Measurements from ENCODE around the gene CLCN3.

CLCN3 gene

DNA sequence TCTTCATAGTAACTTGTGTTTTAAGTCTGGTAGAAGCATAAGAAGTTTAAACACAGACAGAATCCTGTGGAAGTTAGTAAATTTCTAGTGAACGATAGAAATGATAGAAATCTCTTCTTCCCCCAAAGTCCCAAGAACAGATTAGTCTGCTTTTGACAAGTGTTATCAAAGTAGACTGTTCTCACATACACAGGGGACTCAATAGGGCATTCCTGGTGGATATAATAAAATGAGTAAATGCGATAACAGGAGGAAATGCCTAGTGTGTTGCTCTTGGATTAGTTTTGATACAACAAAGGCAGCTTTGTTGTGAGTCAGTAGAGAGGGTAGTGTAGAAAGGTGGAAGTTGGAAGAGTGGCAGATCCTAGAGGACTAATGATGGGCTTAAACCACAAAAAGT lies 43.5 kb downstream of the CLCN3 start:
- Histone ChIP-seq H3K9me2 (ENCODE audit: low read depth, low read length) (no peaks in the 10 kb centered on the region), H3K79me2 (ENCODE audit: insufficient read depth, low read length) (peaks cover 26% of the 10 kb centered on the region), H3K9ac (ENCODE audit: low read length) (no peak overlapping the region), H3K9me3 (ENCODE audit: low read length) (no peaks in the 10 kb centered on the region; the same call in 1 of the 2 replicates), H3K4me1 (ENCODE audit: insufficient read depth, low read length, severe bottlenecking) (peaks cover 20% of the 10 kb centered on the region), H3K27me3 (ENCODE audit: insufficient read depth, low read length) (no peaks in the 10 kb centered on the region), H3K4me3 (ENCODE audit: low read depth, low read length, poor library complexity, severe bottlenecking) (no peak overlapping the region), H2AFZ (ENCODE audit: low read length) (no peak overlapping the region), H4K20me1 (ENCODE audit: insufficient read depth, low read length) (no peaks in the 10 kb centered on the region), H3K27ac (ENCODE audit: low read depth, low read length, poor library complexity, severe bottlenecking) (no peak overlapping the region), H3K4me2 (ENCODE audit: low read length) (no peak overlapping the region), H3F3A (ENCODE audit: insufficient read depth, low read length) (no peaks in the 10 kb centered on the region), H3K36me3 (ENCODE audit: insufficient read depth, low read length) (peaks cover 27% of the 10 kb centered on the region)
- no peak for TF ChIP-seq EZH2 (IDR thresholded peaks at IDR 0.05; ENCODE audit: borderline replicate concordance, low read length)
- TF ChIP-seq, protein P1, sequence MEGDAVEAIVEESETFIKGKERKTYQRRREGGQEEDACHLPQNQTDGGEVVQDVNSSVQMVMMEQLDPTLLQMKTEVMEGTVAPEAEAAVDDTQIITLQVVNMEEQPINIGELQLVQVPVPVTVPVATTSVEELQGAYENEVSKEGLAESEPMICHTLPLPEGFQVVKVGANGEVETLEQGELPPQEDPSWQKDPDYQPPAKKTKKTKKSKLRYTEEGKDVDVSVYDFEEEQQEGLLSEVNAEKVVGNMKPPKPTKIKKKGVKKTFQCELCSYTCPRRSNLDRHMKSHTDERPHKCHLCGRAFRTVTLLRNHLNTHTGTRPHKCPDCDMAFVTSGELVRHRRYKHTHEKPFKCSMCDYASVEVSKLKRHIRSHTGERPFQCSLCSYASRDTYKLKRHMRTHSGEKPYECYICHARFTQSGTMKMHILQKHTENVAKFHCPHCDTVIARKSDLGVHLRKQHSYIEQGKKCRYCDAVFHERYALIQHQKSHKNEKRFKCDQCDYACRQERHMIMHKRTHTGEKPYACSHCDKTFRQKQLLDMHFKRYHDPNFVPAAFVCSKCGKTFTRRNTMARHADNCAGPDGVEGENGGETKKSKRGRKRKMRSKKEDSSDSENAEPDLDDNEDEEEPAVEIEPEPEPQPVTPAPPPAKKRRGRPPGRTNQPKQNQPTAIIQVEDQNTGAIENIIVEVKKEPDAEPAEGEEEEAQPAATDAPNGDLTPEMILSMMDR (IDR thresholded peaks at IDR 0.05; ENCODE audit: low read length), result no peak

GRCh38 chr4:169664615-169665014 lies 44.2 kb downstream of the CLCN3 start:
- H3K9me3 ChIP-seq (ENCODE audit: low read length), result no peaks in the 10 kb centered on the region; the same call in 1 of the 2 replicates
- H3K36me3 ChIP-seq (ENCODE audit: insufficient read depth, low read length), result peaks cover 27% of the 10 kb centered on the region
- no peak for TF ChIP-seq EZH2 (IDR thresholded peaks at IDR 0.05; ENCODE audit: borderline replicate concordance, low read length)
- TF ChIP-seq, protein P1 (IDR thresholded peaks at IDR 0.05; ENCODE audit: low read length), result no peak
- H3F3A ChIP-seq (ENCODE audit: insufficient read depth, low read length), result no peaks in the 10 kb centered on the region
- H3K79me2 ChIP-seq (ENCODE audit: insufficient read depth, low read length), result peaks cover 31% of the 10 kb centered on the region
- no peak overlapping the region for H3K4me2 ChIP-seq (ENCODE audit: low read length)
- no peak overlapping the region for H3K9ac ChIP-seq (ENCODE audit: low read length)
- H3K27me3 ChIP-seq (ENCODE audit: insufficient read depth, low read length), result no peaks in the 10 kb centered on the region
- H3K4me1 ChIP-seq (ENCODE audit: insufficient read depth, low read length, severe bottlenecking), result peaks cover 13% of the 10 kb centered on the region
- no peaks in the 10 kb centered on the region for H3K9me2 ChIP-seq (ENCODE audit: low read depth, low read length)
- H2AFZ ChIP-seq (ENCODE audit: low read length), result no peak overlapping the region
- H3K27ac ChIP-seq (ENCODE audit: low read depth, low read length, poor library complexity, severe bottlenecking), result no peak overlapping the region
- no peaks in the 10 kb centered on the region for H4K20me1 ChIP-seq (ENCODE audit: insufficient read depth, low read length)
- H3K4me3 ChIP-seq (ENCODE audit: low read depth, low read length, poor library complexity, severe bottlenecking), result no peak overlapping the region

DNA sequence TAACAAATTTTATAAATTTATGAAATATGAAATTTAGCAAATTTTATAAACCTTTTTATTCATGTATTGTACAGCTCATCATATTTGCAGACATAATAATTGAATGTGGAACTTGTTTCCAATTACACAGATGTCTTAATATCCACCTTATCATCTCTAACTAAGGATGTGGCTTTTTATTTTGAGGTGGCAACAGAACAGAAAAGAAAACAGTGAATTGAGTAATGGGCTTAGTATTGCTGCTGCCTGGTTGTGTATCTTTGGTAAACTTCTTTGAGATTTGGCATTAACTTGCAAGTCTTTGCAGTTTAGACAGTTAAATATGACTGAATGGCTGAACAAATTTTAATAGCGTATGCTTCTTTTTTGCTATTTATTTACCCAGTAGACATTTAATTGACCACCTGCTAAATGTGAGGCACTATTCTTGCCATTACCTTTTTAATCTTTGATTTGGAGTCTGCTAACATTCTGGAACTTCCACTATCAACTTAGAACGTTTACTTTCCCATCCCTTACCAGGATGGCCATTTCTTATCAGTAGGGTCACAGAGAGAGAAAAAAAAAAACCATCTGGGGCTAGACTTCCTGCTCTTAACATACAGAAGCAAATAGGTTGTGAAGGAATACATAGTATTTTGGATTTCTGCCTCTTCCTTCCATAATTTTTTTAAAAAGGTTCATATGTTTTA lies 44.8 kb downstream of the CLCN3 start:
- no peaks in the 10 kb centered on the region for H4K20me1 ChIP-seq (ENCODE audit: insufficient read depth, low read length)
- TF ChIP-seq, protein P1 (IDR thresholded peaks at IDR 0.05; ENCODE audit: low read length), result no peak
- TF ChIP-seq EZH2 (IDR thresholded peaks at IDR 0.05; ENCODE audit: borderline replicate concordance, low read length), result no peak
- peaks cover 32% of the 10 kb centered on the region for H3K79me2 ChIP-seq (ENCODE audit: insufficient read depth, low read length)
- H3K4me2 ChIP-seq (ENCODE audit: low read length), result no peak overlapping the region
- no peaks in the 10 kb centered on the region for H3K27me3 ChIP-seq (ENCODE audit: insufficient read depth, low read length)
- H3K9ac ChIP-seq (ENCODE audit: low read length), result no peak overlapping the region
- H3K36me3 ChIP-seq (ENCODE audit: insufficient read depth, low read length), result peaks cover 27% of the 10 kb centered on the region
- H3K9me2 ChIP-seq (ENCODE audit: low read depth, low read length), result no peaks in the 10 kb centered on the region
- peaks cover 9% of the 10 kb centered on the region for H3K4me1 ChIP-seq (ENCODE audit: insufficient read depth, low read length, severe bottlenecking)
- no peaks in the 10 kb centered on the region for H3F3A ChIP-seq (ENCODE audit: insufficient read depth, low read length)
- H3K9me3 ChIP-seq (ENCODE audit: low read length), result no peaks in the 10 kb centered on the region; the same call in 1 of the 2 replicates
- no peak overlapping the region for H3K4me3 ChIP-seq (ENCODE audit: low read depth, low read length, poor library complexity, severe bottlenecking)
- H3K27ac ChIP-seq (ENCODE audit: low read depth, low read length, poor library complexity, severe bottlenecking), result no peak overlapping the region
- H2AFZ ChIP-seq (ENCODE audit: low read length), result no peak overlapping the region
